Panc1 (cell line): ENCODE data around the gene FGGY. TPM values are rescaled to one million over a fixed set of nuclear protein-coding genes. Genes with fewer than 3 reads are reported as not detected.

Experiments used
- ATAC-seq: fragments of 200-7000 bp; cut with Tn5 transposase; 2 replicates; pipeline ENCODE4 v1.9.1; 2020; ENCODE audit warnings: mild to moderate bottlenecking, moderate library complexity
- BruUV-seq: library from RNA; stranded (reverse); fragments of 400-500 nt; replicated peaks from 2 replicates; lab custom pipeline; 2021; lab: Mats Ljungman, UMichigan
- CTCF ChIA-PET: fragments of 300-600 bp; sonication (Branson Sonifier 250); formaldehyde crosslinking; loops from one replicate; lab custom pipeline; 2022; ENCODE audit warnings: antibody characterized with exemption; lab: Charles Lee
- POLR2A ChIA-PET: fragments of 300-600 bp; sonication (Branson Sonifier 250); formaldehyde crosslinking; loops from one replicate; lab custom pipeline; 2022; ENCODE audit warnings: antibody characterized with exemption; lab: Charles Lee
- DNase-seq: peaks from one replicate; pipeline ENCODE4 v3.0.0-alpha.2; 2010; ENCODE audit warnings: low read depth, low spot score
- H3K27ac ChIP-seq: 2 replicates; pipeline ENCODE4 v1.5.1; 2011; ENCODE audit warnings: mild to moderate bottlenecking, low read length, inconsistent platforms
- H3K27me3 ChIP-seq: fragments of 200-500 bp; sonication (Bioruptor generic); 2 replicates; pipeline ENCODE4 v1.6.0; 2014; ENCODE audit warnings: low read length, inconsistent platforms; ENCODE audit not compliant: control insufficient read depth, insufficient read depth
- H3K36me3 ChIP-seq: fragments of 200-500 bp; sonication (Bioruptor generic); 2 replicates; pipeline ENCODE4 v1.5.1; 2014; ENCODE audit warnings: inconsistent platforms, mild to moderate bottlenecking, low read length, moderate library complexity; ENCODE audit not compliant: control insufficient read depth, insufficient read depth
- H3K4me1 ChIP-seq: 2 replicates; pipeline ENCODE4 v1.5.1; 2011; ENCODE audit warnings: inconsistent platforms, mild to moderate bottlenecking, low read length, moderate library complexity; ENCODE audit not compliant: control insufficient read depth, insufficient read depth
- H3K4me3 ChIP-seq, 2 experiments: 2 replicates each; pipeline ENCODE4 v1.5.1; 2011 to 2012; ENCODE audit warnings: low read depth in 2 of 2, low read length in 2 of 2, mild to moderate bottlenecking in 2 of 2, inconsistent platforms in 1 of 2, moderate library complexity in 1 of 2
- H3K9me3 ChIP-seq: fragments of 200-500 bp; sonication (Bioruptor generic); 2 replicates; pipeline ENCODE4 v1.5.1; 2014; ENCODE audit warnings: low read depth, mild to moderate bottlenecking, inconsistent platforms, low read length, moderate library complexity; ENCODE audit not compliant: control insufficient read depth, insufficient read depth
- POLR2AphosphoS5 ChIP-seq: IDR thresholded peaks from 2 replicates; pipeline ENCODE4 v1.6.1; 2012; ENCODE audit warnings: mild to moderate bottlenecking, low read depth, low read length, moderate library complexity
- SIN3A ChIP-seq: IDR thresholded peaks from 2 replicates; pipeline ENCODE4 v1.6.1; 2012; ENCODE audit warnings: low read depth, mild to moderate bottlenecking, low read length, moderate library complexity, borderline replicate concordance; ENCODE audit not compliant: insufficient read depth
- TCF7L2 ChIP-seq: IDR thresholded peaks from 2 replicates; pipeline ENCODE4 v1.6.1; 2011; ENCODE audit warnings: mild to moderate bottlenecking, low read depth, low read length, inconsistent platforms
- in situ Hi-C: cut with HindIII; loops from 2 replicates; pipeline ENCODE4 v1.10.0; 2016; ENCODE audit warnings: low sequenced_read_pairs, low pct_unique_long_range_greater_than_20kb
- intact Hi-C: fragments of 100-400 bp; cut with micrococcal nuclease; formaldehyde crosslinking; loops from one replicate; pipeline ENCODE4 v1.10.0; 2022; ENCODE audit not compliant: unreplicated experiment
- total RNA-seq: library from RNA; stranded (reverse); gene quantifications from one replicate; pipeline ENCODE4 v1.2.1, GENCODE V29; 2021; ENCODE audit not compliant: unreplicated experiment
- TF ChIP-seq, protein P1 (sequence below): fragments of 450-650 bp; IDR thresholded peaks from 2 replicates; pipeline ENCODE4 v1.5.1; 2017; ENCODE audit warnings: mild to moderate bottlenecking
- TF ChIP-seq, protein P2 (sequence below), 2 experiments: IDR thresholded peaks; 2 replicates each; pipeline ENCODE4 v1.6.1; 2011 to 2012; ENCODE audit warnings: low read depth in 2 of 2, control low read depth in 1 of 2, low read length in 1 of 2, mild to moderate bottlenecking in 1 of 2, moderate library complexity in 1 of 2; ENCODE audit not compliant: insufficient read depth in 1 of 2

Gene FGGY
- total RNA-seq, 1 experiment from 2014 or later: 15.5 TPM

DNA sequence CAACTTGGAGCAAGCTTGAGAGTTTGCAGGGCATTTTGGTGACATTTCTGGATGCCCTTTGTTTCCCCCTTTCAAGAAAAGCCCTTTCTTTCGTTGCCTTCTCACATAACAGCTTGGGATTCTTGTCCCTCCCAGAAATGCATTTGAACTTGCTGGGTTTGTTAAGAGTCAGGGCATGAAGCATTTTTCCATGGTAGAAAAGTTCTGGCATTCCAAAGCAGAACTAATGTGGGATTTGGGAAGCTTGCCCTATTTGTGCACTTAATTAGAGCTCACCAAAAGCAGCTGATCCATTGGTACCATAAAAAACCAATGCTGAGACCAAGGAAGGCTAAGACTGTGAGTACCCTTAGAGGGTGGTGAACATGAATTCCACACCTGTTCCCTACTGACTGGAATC, 418.1 kb downstream of the FGGY start:
- in situ Hi-C loops: no loop called here
- no peak overlapping the region for H3K27ac ChIP-seq
- CTCF ChIA-PET: no interaction called here
- TF ChIP-seq POLR2AphosphoS5 (no peak), SIN3A (no peak), TCF7L2 (no peak)
- TF ChIP-seq, protein P1, sequence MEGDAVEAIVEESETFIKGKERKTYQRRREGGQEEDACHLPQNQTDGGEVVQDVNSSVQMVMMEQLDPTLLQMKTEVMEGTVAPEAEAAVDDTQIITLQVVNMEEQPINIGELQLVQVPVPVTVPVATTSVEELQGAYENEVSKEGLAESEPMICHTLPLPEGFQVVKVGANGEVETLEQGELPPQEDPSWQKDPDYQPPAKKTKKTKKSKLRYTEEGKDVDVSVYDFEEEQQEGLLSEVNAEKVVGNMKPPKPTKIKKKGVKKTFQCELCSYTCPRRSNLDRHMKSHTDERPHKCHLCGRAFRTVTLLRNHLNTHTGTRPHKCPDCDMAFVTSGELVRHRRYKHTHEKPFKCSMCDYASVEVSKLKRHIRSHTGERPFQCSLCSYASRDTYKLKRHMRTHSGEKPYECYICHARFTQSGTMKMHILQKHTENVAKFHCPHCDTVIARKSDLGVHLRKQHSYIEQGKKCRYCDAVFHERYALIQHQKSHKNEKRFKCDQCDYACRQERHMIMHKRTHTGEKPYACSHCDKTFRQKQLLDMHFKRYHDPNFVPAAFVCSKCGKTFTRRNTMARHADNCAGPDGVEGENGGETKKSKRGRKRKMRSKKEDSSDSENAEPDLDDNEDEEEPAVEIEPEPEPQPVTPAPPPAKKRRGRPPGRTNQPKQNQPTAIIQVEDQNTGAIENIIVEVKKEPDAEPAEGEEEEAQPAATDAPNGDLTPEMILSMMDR: no peak
- TF ChIP-seq, protein P2, sequence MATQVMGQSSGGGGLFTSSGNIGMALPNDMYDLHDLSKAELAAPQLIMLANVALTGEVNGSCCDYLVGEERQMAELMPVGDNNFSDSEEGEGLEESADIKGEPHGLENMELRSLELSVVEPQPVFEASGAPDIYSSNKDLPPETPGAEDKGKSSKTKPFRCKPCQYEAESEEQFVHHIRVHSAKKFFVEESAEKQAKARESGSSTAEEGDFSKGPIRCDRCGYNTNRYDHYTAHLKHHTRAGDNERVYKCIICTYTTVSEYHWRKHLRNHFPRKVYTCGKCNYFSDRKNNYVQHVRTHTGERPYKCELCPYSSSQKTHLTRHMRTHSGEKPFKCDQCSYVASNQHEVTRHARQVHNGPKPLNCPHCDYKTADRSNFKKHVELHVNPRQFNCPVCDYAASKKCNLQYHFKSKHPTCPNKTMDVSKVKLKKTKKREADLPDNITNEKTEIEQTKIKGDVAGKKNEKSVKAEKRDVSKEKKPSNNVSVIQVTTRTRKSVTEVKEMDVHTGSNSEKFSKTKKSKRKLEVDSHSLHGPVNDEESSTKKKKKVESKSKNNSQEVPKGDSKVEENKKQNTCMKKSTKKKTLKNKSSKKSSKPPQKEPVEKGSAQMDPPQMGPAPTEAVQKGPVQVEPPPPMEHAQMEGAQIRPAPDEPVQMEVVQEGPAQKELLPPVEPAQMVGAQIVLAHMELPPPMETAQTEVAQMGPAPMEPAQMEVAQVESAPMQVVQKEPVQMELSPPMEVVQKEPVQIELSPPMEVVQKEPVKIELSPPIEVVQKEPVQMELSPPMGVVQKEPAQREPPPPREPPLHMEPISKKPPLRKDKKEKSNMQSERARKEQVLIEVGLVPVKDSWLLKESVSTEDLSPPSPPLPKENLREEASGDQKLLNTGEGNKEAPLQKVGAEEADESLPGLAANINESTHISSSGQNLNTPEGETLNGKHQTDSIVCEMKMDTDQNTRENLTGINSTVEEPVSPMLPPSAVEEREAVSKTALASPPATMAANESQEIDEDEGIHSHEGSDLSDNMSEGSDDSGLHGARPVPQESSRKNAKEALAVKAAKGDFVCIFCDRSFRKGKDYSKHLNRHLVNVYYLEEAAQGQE (IDR thresholded peaks at IDR 0.05; ENCODE audit: insufficient read depth in 1 of 2, low read depth in 2 of 2, low read length in 1 of 2): no peak
- DNase-seq (no peak), ATAC-seq (no peak)
- intact Hi-C loops: no loop called here
- no TSS peak for BruUV-seq
- H3K4me1 ChIP-seq: no peaks in the 10 kb centered on the region
- POLR2A ChIA-PET: no interaction called here
- no peaks in the 10 kb centered on the region for H3K27me3 ChIP-seq
- H3K4me3 ChIP-seq: no peak overlapping the region
- H3K9me3 ChIP-seq: no peaks in the 10 kb centered on the region
- no peaks in the 10 kb centered on the region for H3K36me3 ChIP-seq

DNA sequence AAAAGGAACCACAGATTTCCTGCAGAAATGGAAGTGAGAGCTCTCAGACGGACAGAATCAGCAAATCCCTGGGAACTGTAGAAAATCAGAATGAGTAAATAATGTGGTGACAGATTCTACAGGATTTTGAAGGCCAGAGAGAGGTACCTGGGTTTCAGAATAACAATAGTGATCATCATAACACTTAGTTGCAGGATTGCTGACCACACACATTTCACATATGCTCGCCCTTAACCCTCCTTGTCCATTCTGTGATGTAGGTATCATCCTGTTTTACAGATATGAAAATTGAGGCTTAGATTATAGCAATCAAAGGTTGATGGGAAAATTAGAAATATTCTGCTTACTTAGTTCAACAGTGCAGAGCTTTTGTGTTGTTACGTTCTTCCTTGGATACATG, 419.9 kb downstream of the FGGY start:
- no peak overlapping the region for H3K27ac ChIP-seq
- intact Hi-C loops (no loop called here), in situ Hi-C loops (no loop called here)
- ChIA-PET POLR2A (no interaction called here), CTCF (no interaction called here)
- BruUV-seq: no TSS peak
- no peak for DNase-seq
- H3K36me3 ChIP-seq: no peaks in the 10 kb centered on the region
- no peaks in the 10 kb centered on the region for H3K4me1 ChIP-seq
- H3K9me3 ChIP-seq: no peaks in the 10 kb centered on the region
- TF ChIP-seq, protein P1: no peak
- TF ChIP-seq TCF7L2 (no peak), SIN3A (no peak), POLR2AphosphoS5 (no peak)
- TF ChIP-seq, protein P2 (IDR thresholded peaks at IDR 0.05; ENCODE audit: insufficient read depth in 1 of 2, low read depth in 2 of 2, low read length in 1 of 2): no peak
- no peaks in the 10 kb centered on the region for H3K27me3 ChIP-seq
- H3K4me3 ChIP-seq: no peak overlapping the region
- no peak for ATAC-seq
